ACHN (cell line): ENCODE results near the gene CCDC80.

Experiments
- DNase-seq: peaks from one replicate; pipeline ENCODE4 v3.0.0-alpha.2; 2015
- in situ Hi-C: cut with HindIII; loops from 2 replicates; pipeline ENCODE4 v1.10.0; 2017; ENCODE audit warnings: low sequenced_read_pairs, low pct_ligation_motif_present, low pct_unique_long_range_greater_than_20kb

CCDC80 gene

GRCh38 chr3:112639455-112640225, 1.3 kb downstream of the CCDC80 start:
- in situ Hi-C loops: no loop called here

DNA sequence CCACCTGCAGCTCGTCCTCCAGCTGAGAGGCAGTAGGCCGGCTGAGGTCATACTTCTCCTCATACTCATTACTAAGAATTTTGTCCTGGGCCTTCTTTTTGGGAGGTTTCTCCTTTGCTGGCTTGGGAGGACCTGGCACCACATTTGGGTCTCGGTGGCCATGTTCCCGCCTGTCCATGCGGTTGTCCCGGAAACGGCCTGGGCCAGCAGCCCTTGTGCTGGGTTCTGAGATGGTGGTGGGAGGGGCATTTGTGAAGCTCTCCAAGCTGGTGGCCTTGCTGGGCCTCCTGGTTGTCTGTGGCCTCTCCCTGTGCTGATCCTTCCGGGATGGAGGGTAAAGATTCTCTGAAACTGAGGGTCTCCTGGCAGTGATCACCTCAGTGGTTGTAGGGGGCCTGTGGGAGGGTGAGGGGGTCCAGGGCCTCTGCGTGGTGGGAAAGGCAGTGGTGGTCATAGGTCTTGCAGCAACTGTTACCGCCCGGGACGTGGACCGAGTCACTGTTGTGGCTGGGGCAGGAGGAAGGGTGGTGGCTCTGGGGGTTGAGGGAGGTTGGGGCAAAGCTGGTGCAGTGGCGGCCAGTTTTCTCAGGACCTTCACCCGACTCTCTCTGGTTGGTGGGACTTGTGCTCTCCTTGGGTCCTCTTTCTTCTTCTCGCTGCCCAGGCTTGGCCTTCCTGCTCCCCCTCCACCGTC, 2.5 kb downstream of the CCDC80 start:
- no peak for DNase-seq
- in situ Hi-C loops: no loop called here

More at GRCh38 chr3:112639455-112640225, 1.3 kb downstream of the CCDC80 start:
- DNase-seq: no peak

GRCh38 chr3:112637700-112638099, 3.2 kb downstream of the CCDC80 start:
- DNase-seq: no peak
- in situ Hi-C loops: no loop called here

DNA sequence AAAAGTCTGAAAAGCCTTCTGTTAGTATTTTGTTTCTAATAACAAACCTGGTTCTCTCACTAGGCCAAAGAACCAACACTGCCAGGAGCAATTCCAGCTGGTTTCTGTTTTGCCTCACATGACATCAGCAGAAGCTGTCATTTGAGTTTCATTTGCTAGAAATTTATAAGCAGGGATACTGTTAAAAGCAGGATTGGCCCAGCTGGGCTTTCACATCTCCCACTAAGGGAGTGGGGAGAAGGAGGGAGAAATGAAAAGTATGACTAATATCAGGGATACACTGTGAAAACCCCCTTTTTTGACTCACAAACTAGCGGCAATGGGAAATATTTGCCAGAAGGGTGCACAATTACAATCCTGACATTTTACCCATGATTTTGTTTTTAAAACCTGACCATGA, 5.3 kb downstream of the CCDC80 start:
- in situ Hi-C loops: no loop called here
- peak; percentile 36 for DNase-seq

DNA sequence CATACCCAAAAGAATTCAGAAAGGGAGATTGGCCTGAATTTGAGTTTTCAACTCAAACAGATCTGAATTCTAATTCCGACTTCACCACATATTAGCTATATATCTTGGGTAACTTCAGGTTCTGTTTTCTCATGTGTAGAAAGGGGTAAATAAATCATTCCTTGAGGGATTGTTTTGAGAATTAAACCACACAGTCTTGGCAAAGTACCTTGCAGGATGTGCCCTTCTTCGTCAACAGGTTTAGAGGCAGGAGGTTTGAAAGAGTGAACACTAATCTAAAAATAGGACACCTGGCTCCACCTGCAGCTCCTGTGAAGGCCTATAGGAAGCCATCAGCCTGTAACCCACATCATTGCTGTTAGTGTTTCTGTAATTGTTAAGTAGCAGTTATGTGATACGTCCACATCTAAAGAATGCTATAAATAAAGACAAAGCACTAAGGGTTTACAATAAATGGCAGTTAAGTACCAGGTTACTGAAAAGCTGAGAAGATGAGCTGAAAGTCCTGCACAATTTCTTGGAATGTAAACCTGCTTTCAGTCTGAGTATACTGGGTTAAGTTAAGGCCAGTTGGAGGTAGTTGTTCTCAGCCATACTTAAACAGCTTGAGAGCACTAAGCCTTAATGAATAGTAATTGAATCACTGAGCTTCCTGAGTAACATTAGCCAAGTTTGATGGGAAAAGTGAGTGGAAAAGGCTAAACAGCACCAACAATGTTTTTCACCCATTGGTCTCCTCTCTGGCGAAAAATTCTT, 6.0 kb downstream of the CCDC80 start:
- DNase-seq: no peak
- in situ Hi-C loops: no loop called here

GRCh38 chr3:112633757-112634156, 7.2 kb downstream of the CCDC80 start:
- no peak for DNase-seq
- in situ Hi-C loops: no loop called here

- DNase-seq: no peak
- in situ Hi-C loops: no loop called here
Measured at GRCh38 chr3:112633191-112633590, 7.8 kb downstream of the CCDC80 start.

GRCh38 chr3:112632596-112632995, 8.3 kb downstream of the CCDC80 start:
- DNase-seq: no peak
- in situ Hi-C loops: no loop called here

- in situ Hi-C loops: no loop called here
- DNase-seq: no peak
Measured at GRCh38 chr3:112631257-112631656, 9.7 kb downstream of the CCDC80 start.

GRCh38 chr3:112629425-112629824, 11.5 kb downstream of the CCDC80 start:
- in situ Hi-C loops: no loop called here

DNA sequence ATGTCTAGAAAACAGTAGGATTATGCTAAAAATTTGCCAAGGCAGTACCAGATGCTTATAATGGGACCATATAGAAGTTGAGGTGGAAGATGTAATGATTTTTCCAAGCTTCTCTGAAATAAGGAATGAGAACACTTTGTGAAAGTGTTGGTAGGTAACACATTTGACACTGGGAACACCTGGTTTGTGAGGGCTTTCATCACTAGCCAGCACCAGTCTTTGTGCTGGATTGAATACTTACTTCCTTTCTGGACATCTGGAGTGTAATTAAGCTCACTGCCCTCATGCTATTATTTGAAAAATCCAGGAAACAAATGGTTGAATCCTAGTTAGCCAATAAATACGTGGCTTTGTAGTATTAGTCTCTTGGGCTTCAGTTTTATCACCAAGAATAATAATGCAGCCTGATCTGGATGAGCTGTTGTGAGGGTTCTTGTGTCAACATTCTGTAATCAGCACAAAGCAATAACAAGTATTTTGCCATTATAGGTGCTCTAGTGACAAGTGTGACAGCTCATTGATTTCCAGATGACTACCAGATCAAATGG, 12.9 kb downstream of the CCDC80 start:
- DNase-seq: no peak
- in situ Hi-C loops: no loop called here

More at GRCh38 chr3:112629425-112629824, 11.5 kb downstream of the CCDC80 start:
- peak; percentile 73 for DNase-seq

- no peak for DNase-seq
- in situ Hi-C loops: no loop called here
Measured at GRCh38 chr3:112627419-112627818, 13.5 kb downstream of the CCDC80 start.

DNA sequence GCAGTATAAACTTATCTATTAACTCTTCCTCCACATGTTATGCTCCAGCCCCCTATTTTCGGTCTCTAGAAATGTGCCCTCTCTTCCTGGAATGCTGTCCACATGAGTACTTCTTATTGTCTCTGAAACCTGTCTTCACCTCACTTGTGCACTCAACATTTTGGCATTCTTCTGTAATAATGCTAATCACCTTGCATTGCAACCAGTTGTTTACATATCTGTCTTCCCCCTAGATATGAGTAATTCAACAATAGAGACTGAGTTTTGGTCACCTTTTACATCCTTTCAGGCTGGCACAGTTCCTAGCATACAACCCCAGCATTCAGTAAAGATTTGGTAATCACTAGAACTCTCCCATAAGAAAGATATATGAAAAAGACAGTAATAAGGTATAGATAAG, 17.2 kb downstream of the CCDC80 start:
- in situ Hi-C loops: no loop called here
- no peak for DNase-seq

- in situ Hi-C loops: no loop called here
- no peak for DNase-seq
Measured at GRCh38 chr3:112623213-112623612, 17.7 kb downstream of the CCDC80 start.

- DNase-seq: no peak
- in situ Hi-C loops: no loop called here
Measured at GRCh38 chr3:112619295-112619694, 21.6 kb downstream of the CCDC80 start.

DNA sequence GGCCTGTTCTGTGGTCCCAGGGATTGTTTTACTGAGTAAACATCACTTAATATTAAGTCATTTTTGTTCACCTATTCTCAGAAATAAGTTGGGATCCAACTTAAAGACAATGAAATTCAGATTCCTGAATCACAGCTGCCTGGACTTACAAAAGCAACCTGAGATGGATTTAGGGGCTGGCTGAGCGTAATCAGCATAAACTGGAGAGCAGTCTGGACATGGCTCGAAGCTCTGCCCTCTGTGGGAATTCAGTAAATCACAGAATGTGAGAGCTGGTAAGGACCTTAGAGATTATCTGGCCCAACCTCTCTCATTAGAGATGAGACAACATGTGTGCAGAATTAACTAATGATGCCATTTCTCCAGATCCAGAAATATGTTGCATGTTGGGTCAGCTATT, 23.7 kb downstream of the CCDC80 start:
- in situ Hi-C loops: no loop called here
- DNase-seq: no peak

GRCh38 chr3:112615989-112616731, 24.8 kb downstream of the CCDC80 start:
- in situ Hi-C loops: no loop called here

DNA sequence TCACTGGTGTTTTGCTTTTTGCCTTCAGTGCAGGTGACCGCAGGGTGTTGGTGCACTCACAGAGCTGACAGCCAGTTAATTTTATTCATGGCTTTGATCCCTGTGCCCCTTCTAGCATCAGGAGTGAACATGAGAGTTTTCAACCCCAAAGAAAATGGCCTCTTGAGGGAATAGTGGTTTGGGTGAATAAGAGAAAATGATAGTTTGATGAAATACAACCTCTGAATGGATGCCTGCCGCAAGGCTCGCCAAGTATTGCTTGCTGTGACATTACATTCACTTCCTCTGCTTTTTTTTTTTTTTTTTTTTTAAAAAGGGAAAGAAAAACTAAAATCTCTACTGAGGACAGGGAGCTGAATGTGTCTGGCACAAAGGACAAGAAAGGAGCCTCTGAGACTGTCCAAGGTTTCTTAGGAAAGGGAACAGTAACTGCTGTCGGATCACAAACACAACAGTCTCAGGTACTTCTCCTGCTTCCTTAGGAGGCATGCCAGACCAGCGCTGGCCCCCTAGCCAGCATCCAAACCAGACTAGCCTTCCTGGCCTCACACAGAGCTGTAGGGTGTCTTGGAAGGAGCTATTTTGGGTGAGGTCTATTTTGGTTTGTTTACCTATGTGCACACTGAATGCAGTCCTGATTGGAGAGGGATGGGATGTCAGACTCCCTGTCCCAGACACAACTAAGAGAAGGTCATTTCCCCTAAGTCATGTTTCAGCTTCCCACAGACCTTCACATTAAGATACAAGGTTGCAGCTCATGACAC, 29.0 kb downstream of the CCDC80 start:
- DNase-seq: no peak

More at GRCh38 chr3:112615989-112616731, 24.8 kb downstream of the CCDC80 start:
- no peak for DNase-seq

More for the DNA sequence above, 29.0 kb downstream of the CCDC80 start:
- in situ Hi-C loops: no loop called here
